Breast epithelium (tissue), 4 donors: ENCODE measurements around the gene PACSIN3. TPM values are rescaled to one million over a fixed set of nuclear protein-coding genes. Genes with fewer than 3 reads are reported as not detected.

ENCODE experiments used
- DNase-seq, 2 donors: peaks; one replicate each; pipeline ENCODE4 v3.0.0-alpha.2; 2019; ENCODE audit warnings: low spot score in 2 of 2
- H3K27ac ChIP-seq, 2 donors: fragments of 200-600 bp; sonication (generic) in 1 of 2; one replicate each; pipeline ENCODE4 v1.5.1; 2016 to 2019; ENCODE audit warnings: mild to moderate bottlenecking in 1 of 2
- H3K27me3 ChIP-seq, 2 donors: fragments of 200-600 bp; sonication (generic) in 1 of 2; one replicate each; pipeline versions ENCODE4 v1.5.1 to v1.6.0; 2017 to 2019; ENCODE audit warnings: control low read depth in 1 of 2, mild to moderate bottlenecking in 1 of 2
- H3K36me3 ChIP-seq: fragments of 200-600 bp; one replicate; pipeline ENCODE4 v1.5.1; 2019
- H3K4me1 ChIP-seq, 2 donors: fragments of 200-600 bp; sonication (generic); one replicate each; pipeline ENCODE4 v1.5.1; 2016 to 2019; ENCODE audit warnings: control low read depth in 1 of 2
- H3K4me3 ChIP-seq, 3 donors: fragments of 200-600 bp; sonication (generic); 1 replicate in 2 of 3; 2 replicates in 1 of 3; pipeline ENCODE4 v1.5.1; 2016 to 2019; ENCODE audit warnings: mild to moderate bottlenecking in 3 of 3, moderate library complexity in 2 of 3
- H3K9me3 ChIP-seq, 2 donors: fragments of 200-600 bp; sonication (generic) in 1 of 2; one replicate each; pipeline ENCODE4 v1.5.1; 2016 to 2019; ENCODE audit warnings: control low read depth in 1 of 2
- CTCF ChIP-seq, 3 donors: fragments of 450-650 bp; IDR thresholded peaks; one replicate each; pipeline ENCODE4 v1.5.1; 2016 to 2017; ENCODE audit warnings: antibody characterized with exemption in 3 of 3, mild to moderate bottlenecking in 3 of 3, moderate library complexity in 3 of 3
- POLR2A ChIP-seq: fragments of 450-650 bp; IDR thresholded peaks from one replicate; pipeline ENCODE4 v1.6.1; 2016; ENCODE audit warnings: antibody characterized with exemption, mild to moderate bottlenecking, moderate library complexity
- POLR2AphosphoS5 ChIP-seq, 3 donors: sonication (generic); formaldehyde crosslinking; IDR thresholded peaks; one replicate each; pipeline ENCODE4 v1.6.1; 2017; ENCODE audit warnings: antibody characterized with exemption in 3 of 3
- intact Hi-C: fragments of 100-400 bp; cut with DNase I; formaldehyde crosslinking; loops from one replicate; pipeline ENCODE4 v1.15.1; 2023; ENCODE audit warnings: low total_unique reads
- total RNA-seq, 3 donors: library from RNA; depleted of rRNA; stranded (reverse); fragments of >200 nt; gene quantifications; one replicate each; pipeline ENCODE4 v1.1.0, GENCODE V29; 2016

Gene PACSIN3
- total RNA-seq, 3 donors from 2014 or later: 9.9 to 47.3 (median 33.1) TPM

DNA sequence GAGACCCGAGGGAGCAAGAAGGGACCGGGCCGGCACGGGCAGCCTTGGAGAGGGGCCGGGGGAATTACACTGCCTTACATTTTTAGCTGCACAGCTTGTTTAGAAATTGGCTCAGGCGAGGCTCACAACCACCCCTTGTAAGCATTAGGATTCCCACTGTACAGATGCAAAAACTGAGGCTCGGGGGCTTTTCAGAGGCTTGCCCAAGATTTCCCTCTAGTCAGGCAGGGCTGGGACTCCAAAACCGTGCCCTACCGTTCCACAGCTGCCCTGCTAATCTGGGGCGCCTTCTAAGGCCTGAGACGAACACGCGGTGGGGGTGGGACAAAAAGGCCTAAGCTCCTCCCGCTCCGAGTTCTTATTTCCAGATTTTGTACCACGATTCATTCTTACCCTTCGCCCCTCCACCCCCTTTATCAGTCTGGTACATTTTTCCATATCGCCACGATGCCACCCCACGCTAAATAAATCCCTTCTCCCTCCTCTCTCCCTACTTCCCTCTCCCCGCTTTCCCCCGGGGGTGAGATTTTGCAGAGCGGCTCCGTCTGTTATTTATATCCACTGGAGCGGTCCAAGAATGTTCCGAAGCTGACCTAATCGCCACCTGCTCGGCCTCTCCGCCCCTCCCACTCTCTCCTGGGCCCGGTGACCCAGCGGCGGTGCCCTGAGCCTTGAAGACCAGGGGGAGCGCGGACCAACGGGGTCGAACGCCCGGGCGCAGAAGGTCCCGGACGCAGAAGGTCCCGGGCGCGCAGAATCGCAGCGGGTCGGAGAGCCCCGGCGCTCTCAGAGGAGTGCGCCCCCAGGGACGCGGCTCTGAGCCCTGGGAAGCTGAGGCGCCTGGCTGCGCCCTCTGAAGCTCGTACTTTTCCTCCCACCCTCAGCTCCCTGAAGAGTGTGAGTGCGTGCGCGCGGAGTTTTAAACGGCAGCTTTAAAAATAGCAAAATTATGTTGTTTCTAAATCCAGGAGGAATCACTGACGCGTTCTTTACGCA is 764 bp upstream of the PACSIN3 start:
- Histone ChIP-seq H3K27ac (peak overlapping the region; percentile 89 to 91), H3K4me1 (peaks cover 4 to 10% of the 10 kb centered on the region in 2 donors), H3K27me3 (no peaks in the 10 kb centered on the region), H3K36me3 (no peaks in the 10 kb centered on the region), H3K9me3 (no peaks in the 10 kb centered on the region), H3K4me3 (peak overlapping the region; percentile 61 to 95 (median 86))
- TF ChIP-seq CTCF (IDR thresholded peaks at IDR 0.05): no peak
- no peak for TF ChIP-seq POLR2AphosphoS5 (IDR thresholded peaks at IDR 0.05)
- TF ChIP-seq POLR2A: no peak
- intact Hi-C loops: loop anchor here (2.0 to 10.0 kb wide), 3 partner anchors 30 to 168 kb away; partner anchors contain the start of genes MYBPC3 and NR1H3
- DNase-seq: no peak

DNA sequence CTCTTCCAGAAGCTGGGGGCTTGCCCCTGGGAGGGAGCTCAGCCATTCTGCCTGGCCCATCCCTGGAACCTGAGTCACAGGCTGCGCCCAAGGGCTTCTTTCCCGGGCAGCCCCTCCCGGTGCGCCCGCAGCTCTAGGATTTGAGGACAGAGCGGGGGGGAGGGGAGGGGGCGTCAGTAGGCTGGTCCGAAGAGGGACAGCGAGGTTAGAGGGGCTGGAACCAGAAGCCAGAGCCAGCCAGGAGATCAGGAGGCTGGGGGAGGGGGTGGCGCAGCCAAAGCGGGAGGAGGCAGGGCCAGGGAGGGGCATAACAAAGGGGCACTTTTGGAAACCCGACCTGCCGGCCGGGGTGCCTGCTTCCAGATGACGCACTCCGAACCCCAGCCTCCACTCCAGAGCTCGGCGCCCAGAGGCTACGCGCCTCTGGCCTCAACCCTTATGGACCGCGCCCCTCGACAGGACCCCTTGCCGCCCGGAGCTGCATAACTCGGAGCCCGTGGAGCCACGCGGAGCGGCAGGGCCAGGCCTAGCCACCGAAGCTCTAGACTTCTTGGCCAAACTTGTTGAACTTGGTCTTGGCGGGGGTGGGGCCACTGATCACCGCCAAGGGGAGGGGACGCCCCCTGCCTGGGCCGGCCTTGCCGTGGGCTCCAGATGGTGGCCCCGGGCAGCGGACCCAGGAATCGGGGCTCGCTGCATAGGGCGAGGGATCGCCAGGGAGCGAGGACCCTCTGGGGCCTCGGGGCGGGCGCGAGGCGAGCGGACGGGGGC is 744 bp downstream of the PACSIN3 start:
- Histone ChIP-seq H3K4me1 (peaks cover 4 to 10% of the 10 kb centered on the region in 2 donors), H3K27me3 (no peaks in the 10 kb centered on the region), H3K36me3 (no peaks in the 10 kb centered on the region), H3K9me3 (no peaks in the 10 kb centered on the region), H3K27ac (peak overlapping the region; percentile 89 to 91), H3K4me3 (peak overlapping the region; percentile 61 to 95 (median 86))
- intact Hi-C loops: loop anchor here (2.0 to 10.0 kb wide), 3 partner anchors 31 to 169 kb away; partner anchors contain the start of genes MYBPC3 and NR1H3
- DNase-seq: peak; percentile 62 to 73
- peak in 1 of 3 donors; percentile 73 for TF ChIP-seq POLR2AphosphoS5 (IDR thresholded peaks at IDR 0.05)
- TF ChIP-seq POLR2A: no peak
- TF ChIP-seq CTCF (IDR thresholded peaks at IDR 0.05): no peak

DNA sequence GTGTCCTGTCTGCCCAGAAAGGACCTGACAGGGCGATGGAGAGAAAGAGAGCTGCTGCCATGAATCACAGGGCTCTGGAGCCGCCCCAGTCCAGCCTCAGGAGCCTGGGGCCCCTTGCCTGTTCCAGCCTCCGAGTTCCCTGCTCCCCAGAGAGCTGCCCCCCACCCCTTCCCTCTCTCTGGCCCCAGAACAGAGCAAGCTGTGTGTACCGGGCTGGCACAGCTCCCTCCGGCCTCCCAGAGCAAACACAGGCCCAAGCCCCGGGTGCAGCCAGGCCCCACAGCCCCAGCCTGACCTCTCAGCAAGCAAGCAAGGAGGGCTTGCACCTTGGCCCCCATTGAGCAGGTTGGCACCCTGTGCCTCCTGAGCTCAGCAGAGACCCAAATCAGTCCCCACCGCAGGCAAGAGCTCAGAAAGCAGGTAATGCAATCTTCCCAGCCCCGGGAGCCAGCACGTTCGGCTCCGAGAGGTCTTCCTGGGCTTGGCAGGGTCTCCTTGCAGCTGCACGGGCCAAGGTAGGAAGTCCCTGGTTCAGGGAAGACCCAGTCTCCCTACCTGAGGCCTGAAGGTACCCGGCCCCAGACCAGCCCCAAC is 1.4 kb downstream of the PACSIN3 start:
- H3K36me3 ChIP-seq: no peaks in the 10 kb centered on the region
- peak overlapping the region; percentile 61 to 95 (median 86) for H3K4me3 ChIP-seq
- H3K27me3 ChIP-seq: no peaks in the 10 kb centered on the region
- peak in 1 of 3 donors; percentile 2 for TF ChIP-seq POLR2AphosphoS5 (IDR thresholded peaks at IDR 0.05)
- TF ChIP-seq POLR2A: no peak
- intact Hi-C loops: loop anchor here (10.0 kb wide), 2 partner anchors 70 to 170 kb away; partner anchors contain the start of genes MYBPC3 and NR1H3
- DNase-seq: peak in 1 of 2 donors; percentile 69
- no peaks in the 10 kb centered on the region for H3K9me3 ChIP-seq
- peak overlapping the region; percentile 89 to 91 for H3K27ac ChIP-seq
- H3K4me1 ChIP-seq: peaks cover 4 to 10% of the 10 kb centered on the region in 2 donors

GRCh38 chr11:47183969-47184368 is 2.3 kb downstream of the PACSIN3 start:
- no peak overlapping the region for H3K4me3 ChIP-seq
- H3K9me3 ChIP-seq: no peaks in the 10 kb centered on the region
- H3K27me3 ChIP-seq: no peaks in the 10 kb centered on the region
- peaks cover 4 to 10% of the 10 kb centered on the region in 2 donors for H3K4me1 ChIP-seq
- no peaks in the 10 kb centered on the region for H3K36me3 ChIP-seq
- no peak for DNase-seq
- TF ChIP-seq CTCF (IDR thresholded peaks at IDR 0.05) (no peak), POLR2AphosphoS5 (IDR thresholded peaks at IDR 0.05) (no peak), POLR2A (no peak)
- H3K27ac ChIP-seq: peak overlapping the region; percentile 89 to 91
- intact Hi-C loops: loop anchor here (10.0 kb wide), 2 partner anchors 71 to 171 kb away; partner anchors contain the start of genes MYBPC3 and NR1H3
